Duodenal mucosa (tissue), 2 donors: ENCODE data around the gene CCDC9B.

Experiments used
- H3K27ac ChIP-seq: one replicate; pipeline ENCODE4 v1.7.0; 2013; ENCODE audit warnings: low read depth, low read length
- H3K27me3 ChIP-seq, 2 donors: one replicate each; pipeline ENCODE4 v1.7.0; 2013; ENCODE audit warnings: low read length in 2 of 2, control low read depth in 1 of 2; ENCODE audit not compliant: insufficient read depth in 2 of 2, control insufficient read depth in 1 of 2
- H3K36me3 ChIP-seq, 2 donors: one replicate each; pipeline ENCODE4 v1.7.0; 2013; ENCODE audit warnings: low read length in 2 of 2, control low read depth in 1 of 2; ENCODE audit not compliant: insufficient read depth in 2 of 2, control insufficient read depth in 1 of 2
- H3K4me1 ChIP-seq, 2 donors: one replicate each; pipeline ENCODE4 v1.7.0; 2013; ENCODE audit warnings: low read length in 2 of 2, control low read depth in 1 of 2; ENCODE audit not compliant: insufficient read depth in 2 of 2, control insufficient read depth in 1 of 2
- H3K4me3 ChIP-seq, 2 donors: one replicate each; pipeline ENCODE4 v1.7.0; 2013; ENCODE audit warnings: low read length in 2 of 2, low read depth in 1 of 2
- H3K9ac ChIP-seq, 2 donors: one replicate each; pipeline ENCODE4 v1.7.0; 2013; ENCODE audit warnings: low read length in 2 of 2, low read depth in 1 of 2
- H3K9me3 ChIP-seq, 2 donors: one replicate each; pipeline ENCODE4 v1.7.0; 2013; ENCODE audit warnings: low read length in 2 of 2, control low read depth in 1 of 2; ENCODE audit not compliant: control insufficient read depth in 1 of 2

CCDC9B gene

DNA sequence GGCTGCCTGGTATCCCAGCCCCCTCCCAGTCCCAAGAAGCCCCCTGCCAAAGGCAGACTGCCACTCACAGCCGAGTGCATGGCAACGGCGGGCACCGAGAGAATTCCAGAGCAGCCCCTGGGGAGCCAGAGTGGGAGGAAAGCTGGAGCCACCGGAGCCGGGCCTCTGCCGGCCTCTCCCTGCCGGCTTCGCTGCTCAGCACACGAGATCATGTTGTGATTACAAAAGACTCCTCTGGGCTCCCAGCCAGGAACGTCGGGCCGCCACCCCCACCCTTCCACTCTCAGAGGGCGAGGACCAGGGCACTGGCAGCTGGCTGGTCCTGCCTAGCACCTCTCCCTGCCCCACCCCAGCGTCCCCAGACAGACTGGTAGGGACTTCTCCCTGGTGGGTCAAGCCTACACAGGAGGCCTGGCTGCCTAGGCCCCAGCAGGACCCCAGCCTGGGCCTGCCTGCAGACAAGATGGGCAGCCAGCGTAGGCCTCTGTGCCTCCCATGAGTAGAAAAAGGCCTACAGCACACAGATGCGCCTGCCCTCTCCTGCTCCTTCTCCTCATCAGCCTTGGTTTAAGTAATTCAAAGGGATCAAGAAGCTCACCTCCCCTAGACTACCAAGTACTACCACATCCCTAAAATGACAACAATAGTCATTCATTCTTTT, at the start of gene CCDC9B:
Gene CCDC9B, minus strand, starts transcription at position 200 of the 661 bp plus-strand sequence. Its CDS starts 120 bp downstream, at position 80.
- H3K27ac ChIP-seq: peak within 1 kb of the TSS; percentile 80
- no peaks in the 10 kb centered on the region for H3K9me3 ChIP-seq
- H3K9ac ChIP-seq: peak within 1 kb of the TSS; percentile 58 to 79
- H3K27me3 ChIP-seq: no peaks in the 10 kb centered on the region
- peak within 1 kb of the TSS; percentile 52 to 60 for H3K4me3 ChIP-seq
- H3K4me1 ChIP-seq: peaks cover 59 to 65% of the 10 kb centered on the region in 2 donors
- H3K36me3 ChIP-seq: no peaks in the 10 kb centered on the region

DNA sequence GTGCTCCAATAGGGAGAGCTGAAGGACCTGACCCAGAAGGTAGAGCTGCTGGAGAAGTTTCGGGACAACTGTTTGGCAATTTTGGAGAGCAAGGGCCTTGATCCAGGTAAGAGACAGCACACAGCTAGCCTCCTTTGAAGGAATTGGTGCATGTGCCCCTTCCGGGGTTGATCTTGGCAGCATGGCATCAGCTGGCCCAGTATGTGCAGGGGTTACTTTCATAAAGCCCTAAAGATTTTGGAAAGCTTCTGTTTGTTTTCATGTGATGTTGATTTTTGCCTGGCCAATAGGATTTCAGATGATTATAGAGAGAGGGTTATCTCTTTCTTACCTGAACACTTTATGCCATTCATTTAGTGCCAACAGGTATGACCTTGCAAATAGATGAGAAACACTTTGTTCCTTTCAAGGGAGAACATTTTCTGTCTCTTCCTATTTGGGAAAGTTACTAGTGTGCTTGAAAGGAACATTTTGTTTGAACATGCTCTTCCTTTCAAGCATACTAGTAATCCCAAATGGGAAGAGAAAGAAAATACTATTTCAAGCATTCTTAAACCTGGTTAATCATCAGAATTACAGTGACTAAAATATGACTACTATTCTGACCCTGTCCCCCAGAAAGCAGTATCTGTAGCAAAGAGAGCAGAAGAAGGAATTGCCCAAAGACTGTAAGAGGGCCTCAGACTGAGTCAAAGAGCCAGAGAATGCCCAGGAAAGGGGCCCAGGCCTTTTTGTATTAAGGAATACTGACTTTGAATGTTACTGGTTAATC, 49.3 kb upstream of the CCDC9B start:
- no peaks in the 10 kb centered on the region for H3K4me1 ChIP-seq
- peaks cover 22 to 39% of the 10 kb centered on the region in 2 donors for H3K36me3 ChIP-seq
- H3K27ac ChIP-seq: no peak overlapping the region

GRCh38 chr15:40388941-40389823, 48.4 kb upstream of the CCDC9B start:
- Histone ChIP-seq H3K27me3 (no peaks in the 10 kb centered on the region), H3K9me3 (no peaks in the 10 kb centered on the region), H3K4me1 (no peaks in the 10 kb centered on the region), H3K9ac (no peak overlapping the region), H3K36me3 (peaks cover 22 to 39% of the 10 kb centered on the region in 2 donors), H3K27ac (no peak overlapping the region), H3K4me3 (no peak overlapping the region)

More for the DNA sequence above, 49.3 kb upstream of the CCDC9B start:
- H3K4me3 ChIP-seq: no peak overlapping the region
- H3K9me3 ChIP-seq: no peaks in the 10 kb centered on the region
- H3K9ac ChIP-seq: no peak overlapping the region
- H3K27me3 ChIP-seq: no peaks in the 10 kb centered on the region

GRCh38 chr15:40386480-40386879, 45.7 kb upstream of the CCDC9B start:
- Histone ChIP-seq H3K4me3 (no peak overlapping the region), H3K27ac (no peak overlapping the region), H3K9ac (no peak overlapping the region), H3K4me1 (peaks cover 8 to 9% of the 10 kb centered on the region in 2 donors), H3K27me3 (no peaks in the 10 kb centered on the region), H3K36me3 (peaks cover 22 to 23% of the 10 kb centered on the region in 2 donors), H3K9me3 (no peaks in the 10 kb centered on the region)

- Histone ChIP-seq H3K36me3 (peaks cover 8 to 10% of the 10 kb centered on the region in 2 donors), H3K9ac (peak within 1 kb of the TSS; percentile 74 to 84), H3K27me3 (no peaks in the 10 kb centered on the region), H3K27ac (no peak within 1 kb of the TSS), H3K4me3 (peak within 1 kb of the TSS; percentile 88 to 90), H3K4me1 (peaks cover 8 to 9% of the 10 kb centered on the region in 2 donors), H3K9me3 (no peaks in the 10 kb centered on the region)
Measured at GRCh38 chr15:40382580-40383456, 42.1 kb upstream of the CCDC9B start, which contains the start of gene KNSTRN. KNSTRN (plus strand) TSS chr15:40382721; CDS start chr15:40382836, 115 bp downstream.

- Histone ChIP-seq H3K27me3 (no peaks in the 10 kb centered on the region), H3K27ac (no peak overlapping the region), H3K9ac (no peak overlapping the region), H3K4me1 (peaks cover 8 to 9% of the 10 kb centered on the region in 2 donors), H3K9me3 (no peaks in the 10 kb centered on the region), H3K36me3 (peaks cover 6 to 8% of the 10 kb centered on the region in 2 donors), H3K4me3 (peak overlapping the region in 1 of 2 donors; percentile 2)
Measured at GRCh38 chr15:40381818-40382529, 41.2 kb upstream of the CCDC9B start.

DNA sequence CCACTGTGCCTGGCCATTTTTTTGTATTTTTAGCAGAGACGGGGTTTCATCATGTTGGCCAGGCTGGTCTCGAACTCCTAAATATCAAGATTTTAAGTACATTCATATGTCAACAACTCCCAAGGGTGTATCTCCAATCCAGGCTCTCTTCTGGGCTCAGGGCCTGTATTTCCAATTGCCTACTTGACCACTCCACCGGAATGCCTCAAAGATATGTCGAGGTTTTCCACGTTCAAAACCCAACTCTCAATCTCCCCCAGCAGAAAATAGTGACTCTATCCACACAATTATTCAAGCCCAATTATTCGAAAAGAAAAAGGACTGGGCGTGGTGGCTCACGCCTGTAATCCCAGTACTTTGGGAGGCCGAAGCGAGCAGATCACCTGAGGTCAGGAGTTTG, 39.9 kb upstream of the CCDC9B start:
- Histone ChIP-seq H3K4me1 (peaks cover 8 to 9% of the 10 kb centered on the region in 2 donors), H3K9me3 (no peaks in the 10 kb centered on the region), H3K4me3 (no peak overlapping the region), H3K27me3 (no peaks in the 10 kb centered on the region), H3K36me3 (no peaks in the 10 kb centered on the region), H3K9ac (no peak overlapping the region), H3K27ac (no peak overlapping the region)

GRCh38 chr15:40379853-40380252, 39.1 kb upstream of the CCDC9B start:
- Histone ChIP-seq H3K4me3 (no peak overlapping the region), H3K9ac (no peak overlapping the region), H3K4me1 (peaks cover 8 to 9% of the 10 kb centered on the region in 2 donors), H3K27me3 (no peaks in the 10 kb centered on the region), H3K27ac (no peak overlapping the region), H3K9me3 (no peaks in the 10 kb centered on the region), H3K36me3 (no peaks in the 10 kb centered on the region)

GRCh38 chr15:40379374-40379773, 38.6 kb upstream of the CCDC9B start:
- peaks cover 8 to 9% of the 10 kb centered on the region in 2 donors for H3K4me1 ChIP-seq
- no peaks in the 10 kb centered on the region for H3K9me3 ChIP-seq
- no peaks in the 10 kb centered on the region for H3K27me3 ChIP-seq
- no peaks in the 10 kb centered on the region for H3K36me3 ChIP-seq
- H3K27ac ChIP-seq: no peak overlapping the region
- H3K9ac ChIP-seq: no peak overlapping the region
- H3K4me3 ChIP-seq: no peak overlapping the region
